Stimulated activated naive B cell treated with anti-CD40 and anti-IgM and Interleukin-4, amounts not matched to agents 10 μg/mL and 1 μg/mL and 100 μg/mL, for 72 hours (primary cell): ENCODE measurements around the gene MOB3C.
A peak's percentile ranks its signal among the peaks of the same experiment; 100 is the strongest.
"Not testable (repeated sequence)": the region's sequence is repeated elsewhere in the genome, so short reads cannot be mapped to it uniquely, and the experiment has no call there.

Experiments used
- ATAC-seq, 2 donors: fragments of 150-1000 bp; cut with Tn5 transposase; replicated peaks; 2 replicates each; pipeline ENCODE4 v1.10.0; 2021; ENCODE audit warnings: moderate library complexity in 1 of 2
- DNase-seq: peaks from one replicate; pipeline ENCODE4 v3.0.0; 2021
- H3K27ac Mint-ChIP-seq: one replicate; pipeline ENCODE4 v1.8.0; 2022; ENCODE audit warnings: mild to moderate bottlenecking, mixed read lengths
- H3K27me3 Mint-ChIP-seq, 2 donors: one replicate each; pipeline ENCODE4 v1.8.0; 2022; ENCODE audit warnings: mixed read lengths in 2 of 2
- H3K36me3 Mint-ChIP-seq, 2 donors: one replicate each; pipeline ENCODE4 v1.8.0; 2022; ENCODE audit warnings: mixed read lengths in 2 of 2, mild to moderate bottlenecking in 1 of 2
- H3K4me1 Mint-ChIP-seq, 2 donors: one replicate each; pipeline ENCODE4 v1.8.0; 2022; ENCODE audit warnings: mixed read lengths in 2 of 2, mild to moderate bottlenecking in 1 of 2
- H3K4me3 Mint-ChIP-seq, 2 donors: one replicate each; pipeline ENCODE4 v1.8.0; 2022; ENCODE audit warnings: mild to moderate bottlenecking in 2 of 2, mixed read lengths in 2 of 2, moderate library complexity in 1 of 2
- H3K9me3 Mint-ChIP-seq, 2 donors: one replicate each; pipeline ENCODE4 v1.8.0; 2022; ENCODE audit warnings: mixed read lengths in 2 of 2, mild to moderate bottlenecking in 1 of 2

MOB3C gene

DNA sequence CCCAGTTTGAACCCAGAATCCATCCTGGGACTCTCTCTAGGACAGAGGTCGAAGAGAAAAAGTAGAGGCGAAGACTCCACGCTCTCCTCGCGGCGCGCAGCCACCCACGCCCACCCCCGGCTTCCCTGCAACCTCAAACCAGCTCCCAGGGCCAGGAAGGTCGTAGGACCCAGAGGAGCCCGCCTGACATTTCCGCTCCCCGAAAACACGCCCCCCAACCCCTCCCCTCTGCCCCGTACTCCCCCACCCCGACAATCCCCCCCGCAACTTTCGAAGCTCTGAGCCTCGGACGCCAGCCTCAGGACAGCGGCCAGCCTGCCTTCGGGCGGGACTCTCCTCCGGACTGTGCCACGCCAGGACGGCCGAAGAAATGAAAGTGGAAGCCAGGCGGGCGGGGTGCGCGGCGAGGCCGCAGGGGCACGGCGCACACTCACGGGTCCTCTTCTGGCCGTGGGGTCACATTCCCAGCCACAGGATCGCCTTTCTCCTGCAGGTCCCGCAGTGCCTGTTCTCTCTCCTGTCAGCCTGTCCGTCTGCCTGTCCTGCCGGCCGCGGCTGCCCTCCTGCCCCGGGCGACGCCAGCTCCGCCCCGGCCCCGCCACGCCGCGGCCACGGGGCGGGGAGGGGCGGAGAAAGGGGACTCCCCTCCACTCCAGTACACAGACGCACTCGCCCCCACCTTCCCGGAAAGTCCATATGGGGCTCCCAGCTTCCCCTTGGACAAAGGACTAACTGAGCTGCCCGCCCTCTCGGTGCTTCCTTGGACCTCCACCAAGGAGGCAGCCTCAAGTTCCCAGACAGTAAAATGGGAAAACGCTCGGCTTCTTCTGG is at the start of gene MOB3C:
TSS of gene MOB3C (minus strand) at position 535 of the 831 bp plus-strand sequence. CDS start 3,490 bp downstream, outside the sequence.
- no peaks in the 10 kb centered on the region for H3K9me3 Mint-ChIP-seq
- DNase-seq (peak; percentile 66), ATAC-seq (peak; percentile 60 to 68)
- peak within 1 kb of the TSS; percentile 89 to 93 for H3K4me3 Mint-ChIP-seq
- H3K4me1 Mint-ChIP-seq = peaks cover 69 to 92% of the 10 kb centered on the region in 2 donors
- no peaks in the 10 kb centered on the region for H3K27me3 Mint-ChIP-seq
- peak within 1 kb of the TSS; percentile 95 for H3K27ac Mint-ChIP-seq
- peaks cover 32 to 34% of the 10 kb centered on the region in 2 donors for H3K36me3 Mint-ChIP-seq

- peak overlapping the region in 1 of 2 donors; percentile 23 for H3K4me3 Mint-ChIP-seq
- H3K27ac Mint-ChIP-seq = no peak overlapping the region
- H3K27me3 Mint-ChIP-seq = no peaks in the 10 kb centered on the region
- no peaks in the 10 kb centered on the region for H3K9me3 Mint-ChIP-seq
- H3K4me1 Mint-ChIP-seq = peaks cover 17 to 18% of the 10 kb centered on the region in 2 donors
- peaks cover 10 to 16% of the 10 kb centered on the region in 2 donors for H3K36me3 Mint-ChIP-seq
- no peak for ATAC-seq
- DNase-seq = no peak
Measured at GRCh38 chr1:46665983-46666382, 49.4 kb upstream of the MOB3C start.

GRCh38 chr1:46662919-46663318 is 46.3 kb upstream of the MOB3C start:
- Mint-ChIP-seq H3K36me3 (peaks cover 15 to 16% of the 10 kb centered on the region in 2 donors), H3K4me1 (peaks cover 17 to 18% of the 10 kb centered on the region in 2 donors)
- H3K4me3 Mint-ChIP-seq, H3K27ac Mint-ChIP-seq, ATAC-seq, H3K9me3 Mint-ChIP-seq, H3K27me3 Mint-ChIP-seq, DNase-seq: not testable (repeated sequence)

DNA sequence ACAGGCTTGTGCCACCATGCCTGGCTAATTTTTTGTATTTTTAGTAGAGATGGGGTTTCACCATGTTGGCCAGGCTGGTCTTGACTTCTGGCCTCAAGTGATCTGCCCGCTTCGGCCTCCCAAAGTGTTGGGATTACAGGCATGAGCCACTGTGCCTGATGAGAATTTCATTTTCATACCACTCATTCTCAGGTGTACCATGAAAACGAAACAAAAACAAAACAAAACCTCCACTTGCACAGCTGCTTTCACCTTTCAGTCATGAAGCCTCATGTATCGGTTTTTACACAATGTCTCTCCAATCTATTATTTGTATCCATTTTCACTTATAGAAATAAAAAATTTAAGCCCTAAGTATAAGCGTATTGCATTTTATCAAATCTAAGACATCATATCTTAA is 43.5 kb upstream of the MOB3C start:
- peaks cover 24 to 30% of the 10 kb centered on the region in 2 donors for H3K36me3 Mint-ChIP-seq
- not testable (repeated sequence) for H3K27ac Mint-ChIP-seq, H3K4me1 Mint-ChIP-seq, ATAC-seq, DNase-seq, H3K9me3 Mint-ChIP-seq, H3K27me3 Mint-ChIP-seq, H3K4me3 Mint-ChIP-seq

GRCh38 chr1:46659307-46659870 is 42.8 kb upstream of the MOB3C start:
- Mint-ChIP-seq H3K27ac (no peak overlapping the region), H3K4me1 (peaks cover 0 to 6% of the 10 kb centered on the region in 2 donors), H3K36me3 (peaks cover 25 to 29% of the 10 kb centered on the region in 2 donors), H3K27me3 (no peaks in the 10 kb centered on the region), H3K4me3 (no peak overlapping the region), H3K9me3 (peaks cover 0 to 3% of the 10 kb centered on the region in 2 donors)
- DNase-seq (no peak), ATAC-seq (no peak)

DNA sequence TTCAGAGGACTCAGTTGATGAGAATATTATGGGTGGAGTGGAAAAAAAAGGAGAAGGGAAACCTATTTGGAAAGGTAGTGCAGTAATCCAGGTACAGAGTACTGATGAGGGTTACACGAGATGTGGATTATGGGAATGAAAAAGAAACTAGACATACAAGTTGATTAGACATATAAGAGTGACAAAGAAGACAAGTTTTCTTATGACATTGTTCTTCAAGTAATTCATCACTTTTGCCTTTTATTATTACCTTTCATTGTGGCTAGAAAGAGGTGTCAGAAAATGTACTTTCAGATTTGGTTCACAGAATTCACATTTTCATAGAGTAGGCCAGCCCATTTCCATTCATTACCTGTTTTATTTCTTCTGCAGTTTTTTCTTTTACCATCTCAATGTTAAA is 41.2 kb upstream of the MOB3C start:
- H3K27me3 Mint-ChIP-seq = no peaks in the 10 kb centered on the region
- peaks cover 0 to 3% of the 10 kb centered on the region in 2 donors for H3K9me3 Mint-ChIP-seq
- ATAC-seq = no peak
- DNase-seq = no peak
- H3K36me3 Mint-ChIP-seq = peaks cover 25 to 36% of the 10 kb centered on the region in 2 donors
- H3K27ac Mint-ChIP-seq = no peak overlapping the region
- no peak overlapping the region for H3K4me3 Mint-ChIP-seq
- peaks cover 2 to 6% of the 10 kb centered on the region in 2 donors for H3K4me1 Mint-ChIP-seq

DNA sequence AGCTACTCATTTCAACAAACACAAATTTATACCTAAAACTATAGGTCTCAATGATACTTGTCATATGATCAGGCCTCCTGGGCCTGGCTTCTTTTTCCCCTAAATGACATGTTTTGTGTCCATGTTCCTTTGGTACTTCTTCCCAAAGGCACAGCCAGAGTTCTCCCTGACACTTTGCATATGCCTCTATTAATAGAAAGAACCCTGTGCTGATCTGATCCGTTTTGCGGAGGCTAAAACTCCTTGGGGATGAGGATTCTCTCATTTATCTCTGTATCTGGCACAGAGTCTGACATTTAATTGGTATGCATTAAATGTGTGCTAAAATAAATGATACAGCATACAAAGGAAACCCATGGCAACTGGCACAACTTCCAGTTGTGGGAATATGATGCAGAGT is 40.0 kb upstream of the MOB3C start:
- Mint-ChIP-seq H3K9me3 (peaks cover 0 to 3% of the 10 kb centered on the region in 2 donors), H3K4me3 (no peak overlapping the region), H3K27ac (no peak overlapping the region), H3K36me3 (peaks cover 31 to 46% of the 10 kb centered on the region in 2 donors), H3K27me3 (no peaks in the 10 kb centered on the region), H3K4me1 (peaks cover 2 to 6% of the 10 kb centered on the region in 2 donors)
- no peak for DNase-seq
- no peak for ATAC-seq

GRCh38 chr1:46655848-46656247 is 39.2 kb upstream of the MOB3C start:
- H3K9me3 Mint-ChIP-seq = peaks cover 0 to 3% of the 10 kb centered on the region in 2 donors
- no peak for DNase-seq
- no peak overlapping the region for H3K27ac Mint-ChIP-seq
- peaks cover 2 to 6% of the 10 kb centered on the region in 2 donors for H3K4me1 Mint-ChIP-seq
- no peak overlapping the region for H3K4me3 Mint-ChIP-seq
- peaks cover 31 to 46% of the 10 kb centered on the region in 2 donors for H3K36me3 Mint-ChIP-seq
- no peak for ATAC-seq
- H3K27me3 Mint-ChIP-seq = no peaks in the 10 kb centered on the region

- DNase-seq, ATAC-seq, H3K9me3 Mint-ChIP-seq, H3K27ac Mint-ChIP-seq, H3K27me3 Mint-ChIP-seq, H3K4me3 Mint-ChIP-seq, H3K4me1 Mint-ChIP-seq: not testable (repeated sequence)
- H3K36me3 Mint-ChIP-seq = peaks cover 42 to 57% of the 10 kb centered on the region in 2 donors
Measured at GRCh38 chr1:46654698-46655097, 38.1 kb upstream of the MOB3C start.

GRCh38 chr1:46654012-46654411 is 37.4 kb upstream of the MOB3C start:
- peaks cover 44 to 63% of the 10 kb centered on the region in 2 donors for H3K36me3 Mint-ChIP-seq
- DNase-seq = no peak
- peaks cover 4 to 7% of the 10 kb centered on the region in 2 donors for H3K9me3 Mint-ChIP-seq
- H3K27ac Mint-ChIP-seq = no peak overlapping the region
- no peak overlapping the region for H3K4me3 Mint-ChIP-seq
- peaks cover 2 to 6% of the 10 kb centered on the region in 2 donors for H3K4me1 Mint-ChIP-seq
- ATAC-seq = no peak
- H3K27me3 Mint-ChIP-seq = no peaks in the 10 kb centered on the region

GRCh38 chr1:46653405-46653958 is 36.9 kb upstream of the MOB3C start:
- Mint-ChIP-seq H3K4me1 (peaks cover 2 to 6% of the 10 kb centered on the region in 2 donors), H3K27me3 (no peaks in the 10 kb centered on the region), H3K27ac (peak overlapping the region; percentile 73), H3K4me3 (no peak overlapping the region), H3K36me3 (peaks cover 45 to 68% of the 10 kb centered on the region in 2 donors), H3K9me3 (peaks cover 4 to 7% of the 10 kb centered on the region in 2 donors)
- ATAC-seq (no peak), DNase-seq (no peak)

DNA sequence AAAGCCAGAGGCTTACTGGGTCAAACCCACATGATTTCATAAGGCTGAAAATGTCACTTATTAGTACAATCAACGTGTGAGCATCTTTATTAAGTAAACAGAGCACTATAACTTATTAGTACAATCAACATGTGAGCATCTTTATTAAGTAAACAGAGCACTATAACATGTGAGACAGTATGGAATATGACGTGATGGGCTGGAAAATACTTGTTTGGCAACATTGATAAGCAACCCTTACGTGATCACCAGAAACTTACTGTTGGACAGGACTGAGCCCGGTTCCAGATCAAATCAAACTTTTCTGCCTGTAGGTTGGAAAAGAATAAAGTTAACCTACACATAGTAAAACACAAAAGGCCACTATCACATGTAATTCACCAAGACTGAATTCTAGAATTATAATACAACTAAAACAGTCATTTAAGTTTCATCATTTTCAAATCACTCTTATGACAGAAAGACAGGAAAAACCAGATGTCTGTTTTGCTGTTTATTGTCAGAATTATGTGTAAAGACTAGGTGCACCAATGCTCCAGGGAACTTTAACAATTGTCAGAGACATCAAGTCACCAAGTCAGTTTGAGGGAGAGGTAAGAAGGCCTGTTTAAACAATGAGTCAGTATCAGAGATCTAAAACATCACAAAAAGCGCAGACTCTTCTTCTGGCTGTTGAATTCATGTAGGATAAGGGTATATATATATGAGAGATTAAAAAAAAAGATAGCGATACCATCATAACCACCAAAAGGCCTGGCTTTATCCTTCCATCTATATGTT is 35.9 kb upstream of the MOB3C start:
- H3K4me3 Mint-ChIP-seq = no peak overlapping the region
- H3K27me3 Mint-ChIP-seq = no peaks in the 10 kb centered on the region
- H3K36me3 Mint-ChIP-seq = peaks cover 45 to 70% of the 10 kb centered on the region in 2 donors
- no peak overlapping the region for H3K27ac Mint-ChIP-seq
- no peak for DNase-seq
- H3K4me1 Mint-ChIP-seq = peaks cover 2% of the 10 kb centered on the region in 2 donors
- H3K9me3 Mint-ChIP-seq = peaks cover 4 to 7% of the 10 kb centered on the region in 2 donors
- ATAC-seq = no peak

DNA sequence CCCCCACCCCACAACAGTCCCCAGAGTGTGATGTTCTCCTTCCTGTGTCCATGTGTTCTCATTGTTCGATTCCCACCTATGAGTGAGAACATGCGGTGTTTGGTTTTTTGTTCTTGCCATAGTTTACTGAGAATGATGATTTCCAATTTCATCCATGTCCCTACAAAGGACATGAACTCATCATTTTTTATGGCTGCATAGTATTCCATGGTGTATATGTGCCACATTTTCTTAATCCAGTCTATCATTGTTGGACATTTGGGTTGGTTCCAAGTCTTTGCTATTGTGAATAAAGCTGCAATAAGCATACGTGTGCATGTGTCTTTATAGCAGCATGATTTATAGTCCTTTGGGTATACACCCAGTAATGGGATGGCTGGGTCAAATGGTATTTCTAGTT is 34.5 kb upstream of the MOB3C start:
- H3K4me1 Mint-ChIP-seq, H3K27me3 Mint-ChIP-seq, H3K4me3 Mint-ChIP-seq, H3K27ac Mint-ChIP-seq, H3K9me3 Mint-ChIP-seq, ATAC-seq, DNase-seq: not testable (repeated sequence)
- H3K36me3 Mint-ChIP-seq = peaks cover 52 to 77% of the 10 kb centered on the region in 2 donors

DNA sequence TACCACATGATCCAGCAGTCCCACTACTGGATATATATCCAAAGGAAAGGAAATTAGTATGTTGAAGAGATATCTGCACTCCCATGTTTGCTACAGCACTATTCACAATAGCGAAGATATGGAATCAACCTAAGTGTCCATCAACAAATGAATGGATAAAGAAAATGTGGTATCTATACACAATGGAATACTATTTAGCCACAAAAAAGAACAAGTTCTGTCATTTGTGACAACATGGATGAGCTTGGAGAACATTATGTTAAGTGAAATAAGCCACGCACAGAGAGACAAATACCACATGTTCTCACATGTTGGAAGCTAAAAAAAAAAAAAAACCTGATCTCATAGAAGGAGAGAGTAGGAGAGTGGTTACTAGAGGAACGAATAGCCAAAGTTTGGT is 33.9 kb upstream of the MOB3C start:
- peaks cover 46 to 70% of the 10 kb centered on the region in 2 donors for H3K36me3 Mint-ChIP-seq
- no peak for ATAC-seq
- DNase-seq = no peak

More for the DNA sequence above, 33.9 kb upstream of the MOB3C start:
- Mint-ChIP-seq H3K4me1 (peaks cover 0 to 2% of the 10 kb centered on the region in 2 donors), H3K27ac (no peak overlapping the region), H3K4me3 (no peak overlapping the region), H3K9me3 (peaks cover 4 to 7% of the 10 kb centered on the region in 2 donors), H3K27me3 (no peaks in the 10 kb centered on the region)
